ENCODE results near the gene CAMKK1. TPM values are rescaled to one million over a fixed set of nuclear protein-coding genes. Genes with fewer than 3 reads are reported as not detected.
A peak's percentile ranks its signal among the peaks of the same experiment; 100 is the strongest.

CAMKK1 gene
- polyA plus RNA-seq (8.9 and 9.7 TPM in 2 replicates), polyA minus RNA-seq (9.0 and 9.5 TPM in 2 replicates)

- no peaks in the 10 kb centered on the region for H3F3A ChIP-seq (ENCODE audit: insufficient read depth, low read length, poor library complexity, severe bottlenecking)
- peak within 1 kb of the TSS; percentile 24 for H3K27ac ChIP-seq (ENCODE audit: low read length)
- no peaks in the 10 kb centered on the region for H3K27me3 ChIP-seq (ENCODE audit: insufficient read depth, low read depth, low read length)
- H3K36me3 ChIP-seq (ENCODE audit: insufficient read depth, low read length): no peaks in the 10 kb centered on the region
- no peaks in the 10 kb centered on the region for H4K20me1 ChIP-seq (ENCODE audit: insufficient read depth)
- H3K9ac ChIP-seq (ENCODE audit: low read length): peak within 1 kb of the TSS; percentile 65
- H3K4me3 ChIP-seq (ENCODE audit: low read length): peak within 1 kb of the TSS; percentile 90
- H2AFZ ChIP-seq (ENCODE audit: low read depth, low read length): peak within 1 kb of the TSS; percentile 56
- TF ChIP-seq MXI1 (conservative IDR thresholded peaks at IDR 0.05; ENCODE audit: poor library complexity, severe bottlenecking): no peak
- peak; percentile 34 for TF ChIP-seq CTCF (IDR thresholded peaks at IDR 0.05; ENCODE audit: poor library complexity, severe bottlenecking)
- no peaks in the 10 kb centered on the region for H3K9me3 ChIP-seq (ENCODE audit: low read length)
- H3K9me2 ChIP-seq (ENCODE audit: insufficient read depth, low read length): no peaks in the 10 kb centered on the region
- H3K4me2 ChIP-seq (ENCODE audit: low read length): peak within 1 kb of the TSS; percentile 51
- no peaks in the 10 kb centered on the region for H3K79me2 ChIP-seq (replicated peaks; ENCODE audit: insufficient read depth, low read length)
Measured at GRCh38 chr17:3893003-3893719, at the start of gene CAMKK1. Gene CAMKK1 (minus strand): TSS chr17:3893053. CDS start chr17:3885687, 7,366 bp downstream.

GRCh38 chr17:3940965-3941698 is 48.3 kb upstream of the CAMKK1 start:
- Histone ChIP-seq H3K9me3 (ENCODE audit: low read length) (no peaks in the 10 kb centered on the region), H3K27me3 (ENCODE audit: insufficient read depth, low read depth, low read length) (no peaks in the 10 kb centered on the region), H3K4me3 (ENCODE audit: low read length) (no peak overlapping the region), H3K9ac (ENCODE audit: low read length) (no peak overlapping the region), H2AFZ (ENCODE audit: low read depth, low read length) (no peak overlapping the region), H3K36me3 (ENCODE audit: insufficient read depth, low read length) (no peaks in the 10 kb centered on the region), H3K4me2 (ENCODE audit: low read length) (no peak overlapping the region), H3K27ac (ENCODE audit: low read length) (no peak overlapping the region), H3F3A (ENCODE audit: insufficient read depth, low read length, poor library complexity, severe bottlenecking) (no peaks in the 10 kb centered on the region), H3K79me2 (replicated peaks; ENCODE audit: insufficient read depth, low read length) (no peaks in the 10 kb centered on the region), H4K20me1 (ENCODE audit: insufficient read depth) (no peaks in the 10 kb centered on the region), H3K9me2 (ENCODE audit: insufficient read depth, low read length) (no peaks in the 10 kb centered on the region)
- TF ChIP-seq EP300 (conservative IDR thresholded peaks at IDR 0.05; ENCODE audit: poor library complexity, severe bottlenecking) (no peak), REST (IDR thresholded peaks at IDR 0.05; ENCODE audit: borderline replicate concordance) (no peak), MXI1 (conservative IDR thresholded peaks at IDR 0.05; ENCODE audit: poor library complexity, severe bottlenecking) (no peak), POLR2AphosphoS5 (IDR thresholded peaks at IDR 0.05) (no peak), TAF1 (IDR thresholded peaks at IDR 0.05; ENCODE audit: low read depth) (no peak), EZH2 (IDR thresholded peaks at IDR 0.05; ENCODE audit: borderline replicate concordance, insufficient read depth, low read length, poor library complexity, severe bottlenecking) (no peak), SMC3 (conservative IDR thresholded peaks at IDR 0.05; ENCODE audit: poor library complexity) (no peak), RAD21 (conservative IDR thresholded peaks at IDR 0.05) (no peak), CTCF (IDR thresholded peaks at IDR 0.05; ENCODE audit: poor library complexity, severe bottlenecking) (no peak)
